ENCODE measurements around the gene ZFP57. TPM values are rescaled to one million over a fixed set of nuclear protein-coding genes. Genes with fewer than 3 reads are reported as not detected.
"Not testable (repeated sequence)": the region's sequence is repeated elsewhere in the genome, so short reads cannot be mapped to it uniquely, and the experiment has no call there.

The ZFP57 gene
- total RNA-seq, 6 donors from 2014 or later = 0.30 to 2.1 TPM; not detected in 4

DNA sequence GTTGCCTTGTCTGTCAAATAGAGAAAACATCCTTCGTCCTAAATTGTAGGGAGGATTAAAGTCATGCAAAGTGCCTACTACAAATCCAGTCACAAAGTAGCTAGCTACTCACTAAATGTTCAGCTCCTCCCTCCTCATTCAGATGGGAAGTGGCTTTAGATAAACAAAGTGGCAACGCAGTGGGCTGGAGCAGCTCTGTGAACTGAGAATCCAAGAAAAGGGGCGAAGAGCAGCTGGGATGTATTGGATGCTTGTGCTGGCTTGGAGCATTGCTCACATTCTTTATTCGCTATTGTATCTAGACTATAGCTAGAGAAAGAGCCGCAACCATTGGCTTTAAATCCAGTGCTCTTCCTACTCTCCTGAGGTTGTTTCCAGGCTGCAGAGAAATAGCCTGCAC, 13.8 kb downstream of the ZFP57 start:
- no peak for TF ChIP-seq POLR2AphosphoS5 (IDR thresholded peaks at IDR 0.05)
- TF ChIP-seq, protein P1, sequence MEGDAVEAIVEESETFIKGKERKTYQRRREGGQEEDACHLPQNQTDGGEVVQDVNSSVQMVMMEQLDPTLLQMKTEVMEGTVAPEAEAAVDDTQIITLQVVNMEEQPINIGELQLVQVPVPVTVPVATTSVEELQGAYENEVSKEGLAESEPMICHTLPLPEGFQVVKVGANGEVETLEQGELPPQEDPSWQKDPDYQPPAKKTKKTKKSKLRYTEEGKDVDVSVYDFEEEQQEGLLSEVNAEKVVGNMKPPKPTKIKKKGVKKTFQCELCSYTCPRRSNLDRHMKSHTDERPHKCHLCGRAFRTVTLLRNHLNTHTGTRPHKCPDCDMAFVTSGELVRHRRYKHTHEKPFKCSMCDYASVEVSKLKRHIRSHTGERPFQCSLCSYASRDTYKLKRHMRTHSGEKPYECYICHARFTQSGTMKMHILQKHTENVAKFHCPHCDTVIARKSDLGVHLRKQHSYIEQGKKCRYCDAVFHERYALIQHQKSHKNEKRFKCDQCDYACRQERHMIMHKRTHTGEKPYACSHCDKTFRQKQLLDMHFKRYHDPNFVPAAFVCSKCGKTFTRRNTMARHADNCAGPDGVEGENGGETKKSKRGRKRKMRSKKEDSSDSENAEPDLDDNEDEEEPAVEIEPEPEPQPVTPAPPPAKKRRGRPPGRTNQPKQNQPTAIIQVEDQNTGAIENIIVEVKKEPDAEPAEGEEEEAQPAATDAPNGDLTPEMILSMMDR (IDR thresholded peaks at IDR 0.05) = no peak
- TF ChIP-seq EP300 (IDR thresholded peaks at IDR 0.05) = no peak
- TF ChIP-seq POLR2A (IDR thresholded peaks at IDR 0.05) = no peak
- H3K9me3 ChIP-seq = no peaks in the 10 kb centered on the region
- ATAC-seq (ENCODE audit: low FRiP score in 2 of 2) (no peak), DNase-seq (no peak)
- no peaks in the 10 kb centered on the region for H3K4me1 ChIP-seq
- H3K36me3 ChIP-seq = no peaks in the 10 kb centered on the region
- no peaks in the 10 kb centered on the region for H3K27me3 ChIP-seq
- 33 to 44% methylated on average over 5 of the region's 5 CpGs for WGBS, 2 donors
- H3K4me3 ChIP-seq = no peak overlapping the region
- H3K27ac ChIP-seq = no peak overlapping the region

DNA sequence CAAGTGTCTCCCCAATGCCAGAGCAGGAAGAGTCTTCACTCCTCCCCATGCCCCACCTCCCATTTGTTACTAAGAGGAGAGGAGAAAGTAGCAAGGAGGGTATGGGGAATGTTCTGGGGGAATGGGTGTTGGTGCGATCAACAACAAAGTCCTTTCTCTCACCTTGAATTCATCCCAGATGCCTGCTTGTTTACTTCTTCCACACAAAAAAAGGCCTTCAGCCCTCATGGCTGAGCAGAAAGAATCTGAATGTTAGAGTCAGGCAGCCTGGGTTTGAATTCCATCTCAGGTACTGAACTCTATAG, 14.2 kb downstream of the ZFP57 start:
- ATAC-seq (ENCODE audit: low FRiP score in 2 of 2) = no peak
- no peaks in the 10 kb centered on the region for H3K27me3 ChIP-seq

DNA sequence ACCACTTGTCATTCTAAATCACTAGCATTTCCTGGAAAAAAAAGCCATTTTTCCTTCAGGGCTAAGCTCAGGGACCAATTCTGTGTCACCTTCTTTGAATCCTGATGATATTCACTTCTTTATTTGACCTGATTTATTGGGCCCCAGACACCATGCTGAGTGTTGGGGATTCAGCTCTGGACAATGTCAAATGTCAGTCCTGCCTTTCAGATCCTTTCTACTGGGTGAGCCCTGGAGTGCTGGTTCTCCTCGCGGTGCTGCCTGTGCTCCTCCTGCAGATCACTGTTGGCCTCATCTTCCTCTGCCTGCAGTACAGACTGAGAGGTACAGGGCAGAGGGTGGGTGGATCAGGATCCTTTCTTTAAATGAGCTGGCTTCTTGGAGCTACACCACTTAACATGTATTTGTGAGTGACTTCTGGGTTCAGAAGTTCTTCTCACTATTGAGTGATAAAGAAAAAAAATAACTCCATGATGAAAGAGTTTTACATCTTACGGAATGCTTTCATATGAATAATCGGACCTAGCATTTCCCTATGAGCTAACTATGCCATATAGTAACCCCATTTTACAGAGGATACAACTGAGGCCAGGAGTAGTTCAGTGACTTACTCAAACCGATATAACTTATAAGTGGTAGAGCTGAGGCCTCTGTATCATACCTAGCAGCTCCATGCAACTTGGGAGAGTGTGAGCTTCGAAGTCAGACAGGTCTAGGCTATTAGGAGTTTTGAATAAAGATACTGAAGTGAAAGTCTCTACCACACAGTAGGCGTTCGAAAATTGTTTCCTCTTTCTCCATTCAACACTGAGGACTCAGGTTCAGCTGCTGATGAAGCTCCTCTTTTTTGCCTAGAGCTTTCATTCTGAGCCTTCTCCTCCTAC, 14.8 kb downstream of the ZFP57 start:
- Histone ChIP-seq H3K36me3 (no peaks in the 10 kb centered on the region), H3K9me3 (no peaks in the 10 kb centered on the region), H3K4me3 (no peak overlapping the region), H3K4me1 (no peaks in the 10 kb centered on the region), H3K27ac (no peak overlapping the region), H3K27me3 (no peaks in the 10 kb centered on the region)
- ATAC-seq (ENCODE audit: low FRiP score in 2 of 2) (no peak), DNase-seq (no peak)
- TF ChIP-seq, protein P1 (IDR thresholded peaks at IDR 0.05) = no peak
- TF ChIP-seq POLR2A (IDR thresholded peaks at IDR 0.05) = no peak
- WGBS, 2 donors = 77% methylated on average over 8 of the region's 8 CpGs

More for the DNA sequence above, 14.2 kb downstream of the ZFP57 start:
- 92 to 94% methylated on average over 1 of the region's 1 CpG for WGBS, 2 donors
- Histone ChIP-seq H3K4me1 (no peaks in the 10 kb centered on the region), H3K27ac (no peak overlapping the region), H3K4me3 (no peak overlapping the region), H3K9me3 (no peaks in the 10 kb centered on the region), H3K36me3 (no peaks in the 10 kb centered on the region)
- DNase-seq = no peak
- TF ChIP-seq, protein P1 (IDR thresholded peaks at IDR 0.05) = no peak
- TF ChIP-seq EP300 (IDR thresholded peaks at IDR 0.05) (no peak), POLR2A (IDR thresholded peaks at IDR 0.05) (no peak), POLR2AphosphoS5 (IDR thresholded peaks at IDR 0.05) (no peak)

DNA sequence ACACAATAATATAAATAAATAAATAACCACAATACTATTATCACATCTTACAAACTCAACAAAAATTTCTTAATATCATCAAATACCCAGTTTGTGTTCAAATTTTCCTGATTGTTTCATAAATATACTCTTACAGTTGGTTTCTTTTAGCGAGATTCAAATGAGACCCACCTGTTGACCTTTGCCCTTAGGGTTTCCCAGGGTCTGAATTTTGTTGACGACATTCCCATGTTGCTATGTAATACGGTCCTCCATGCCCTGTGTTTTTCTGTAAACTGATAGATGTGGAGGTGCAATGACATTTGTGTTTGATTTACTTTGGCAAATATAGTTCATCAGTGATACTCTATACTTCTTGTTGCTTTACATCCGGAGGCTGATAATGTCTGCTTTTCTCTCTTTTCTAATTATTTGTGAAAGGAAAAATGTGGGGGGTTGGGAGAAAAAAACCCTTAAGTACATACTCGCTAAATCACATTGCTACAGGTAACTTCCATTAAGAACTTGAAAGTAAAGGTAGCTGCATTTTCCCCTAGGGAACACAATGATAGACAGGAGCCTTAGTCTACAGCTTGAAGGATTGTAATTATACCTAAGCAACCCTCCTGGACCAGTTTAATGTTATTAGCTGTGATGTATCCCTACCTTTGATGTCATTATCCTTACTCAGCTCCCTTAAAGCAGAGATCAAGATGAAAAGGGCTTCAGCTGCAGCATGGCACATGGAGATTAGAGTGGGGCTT, 17.5 kb downstream of the ZFP57 start:
- DNase-seq = no peak
- TF ChIP-seq, protein P1 (IDR thresholded peaks at IDR 0.05) = no peak
- TF ChIP-seq POLR2AphosphoS5 (IDR thresholded peaks at IDR 0.05) = no peak
- no peak for TF ChIP-seq POLR2A (IDR thresholded peaks at IDR 0.05)
- no peak for TF ChIP-seq EP300 (IDR thresholded peaks at IDR 0.05)
- Histone ChIP-seq H3K4me3 (no peak overlapping the region), H3K27ac (no peak overlapping the region), H3K9me3 (no peaks in the 10 kb centered on the region), H3K27me3 (no peaks in the 10 kb centered on the region), H3K36me3 (no peaks in the 10 kb centered on the region), H3K4me1 (no peaks in the 10 kb centered on the region)
- WGBS, 2 donors = 61 to 62% methylated on average over 5 of the region's 5 CpGs
- ATAC-seq (ENCODE audit: low FRiP score in 2 of 2) = no peak

DNA sequence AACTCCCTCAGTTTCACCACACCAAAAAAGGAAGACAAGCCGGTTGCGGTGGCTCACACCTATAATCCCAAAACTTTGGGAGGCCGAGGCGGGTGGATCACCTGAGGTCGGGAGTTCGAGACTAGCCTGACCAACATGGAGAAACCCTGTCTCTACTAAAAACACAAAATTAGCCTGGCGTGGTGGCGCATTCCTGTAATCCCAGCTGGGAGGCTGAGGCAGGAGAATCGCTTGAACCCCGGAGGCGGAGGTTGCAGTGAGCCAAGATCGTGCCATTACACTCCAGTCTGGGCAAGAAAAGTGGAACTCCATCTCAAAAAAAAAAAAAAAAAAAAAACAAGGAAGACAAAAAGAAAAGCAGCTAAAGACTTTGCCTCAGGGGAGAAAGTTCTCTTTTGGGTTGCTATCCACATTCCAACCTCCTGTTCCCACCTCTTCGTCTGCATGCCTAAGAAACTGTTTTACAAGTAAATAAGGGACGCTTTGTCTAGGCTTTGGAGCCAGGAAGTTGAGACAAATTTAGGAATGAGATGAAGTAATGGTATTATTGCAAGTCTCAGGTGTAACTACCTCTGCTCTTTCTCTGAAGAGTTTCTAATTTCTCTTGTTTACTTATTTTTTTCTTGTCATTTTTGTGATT, 19.3 kb downstream of the ZFP57 start:
- not testable (repeated sequence) for H3K36me3 ChIP-seq; DNase-seq; ATAC-seq (ENCODE audit: low FRiP score in 2 of 2); H3K27ac ChIP-seq; H3K4me1 ChIP-seq; H3K4me3 ChIP-seq; H3K27me3 ChIP-seq; H3K9me3 ChIP-seq
- WGBS, 2 donors = 47 to 48% methylated on average over 14 of the region's 14 CpGs
